ENCODE data around the gene VWA5B1. TPM values are rescaled to one million over a fixed set of nuclear protein-coding genes. Genes with fewer than 3 reads are reported as not detected.
"Not testable (repeated sequence)": the region's sequence is repeated elsewhere in the genome, so short reads cannot be mapped to it uniquely, and the experiment has no call there.

The VWA5B1 gene
- total RNA-seq, 1 donor from 2014 or later: not detected

DNA sequence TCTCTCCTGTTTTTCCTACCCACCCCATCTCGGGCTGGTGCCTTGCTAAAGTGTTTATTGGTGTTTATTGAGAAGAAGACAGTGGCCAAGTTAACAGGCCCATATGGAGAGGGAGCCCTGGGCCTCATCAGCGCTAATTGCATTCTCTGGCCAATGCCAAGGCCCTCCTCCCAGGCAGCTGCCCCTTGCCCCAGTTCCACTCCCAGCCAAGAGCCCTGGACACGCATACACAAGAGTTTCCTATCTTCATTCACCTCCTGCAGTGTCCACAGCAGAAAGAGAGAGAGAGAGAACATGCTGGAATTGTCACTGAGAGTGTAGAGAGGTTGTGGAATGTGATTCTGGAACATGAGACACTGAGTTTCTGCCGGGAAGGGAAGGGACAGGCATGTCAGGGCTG, 25.4 kb upstream of the VWA5B1 start:
- no peak for ATAC-seq (ENCODE audit: low read depth)
- CTCF ChIA-PET: no interaction called here
- no peak for DNase-seq
- Mint-ChIP-seq H3K27me3 (peaks cover 26% of the 10 kb centered on the region), H3K36me3 (ENCODE audit: low read depth) (no peaks in the 10 kb centered on the region), H3K27ac (no peak overlapping the region), H3K4me3 (no peak overlapping the region), H3K9me3 (no peaks in the 10 kb centered on the region), H3K4me1 (no peaks in the 10 kb centered on the region)
- TF ChIP-seq CTCF (IDR thresholded peaks at IDR 0.05): no peak
- intact Hi-C loops (cut with micrococcal nuclease): no loop called here
- POLR2A ChIA-PET: no interaction called here

- DNase-seq (no peak), ATAC-seq (ENCODE audit: low read depth) (no peak)
- peaks cover 29% of the 10 kb centered on the region for H3K27me3 Mint-ChIP-seq
- ChIA-PET POLR2A (no interaction called here), CTCF (no interaction called here)
- no peak for TF ChIP-seq CTCF (IDR thresholded peaks at IDR 0.05)
- H3K36me3 Mint-ChIP-seq (ENCODE audit: low read depth): no peaks in the 10 kb centered on the region
- no peak overlapping the region for H3K27ac Mint-ChIP-seq
- H3K9me3 Mint-ChIP-seq: peaks cover 2% of the 10 kb centered on the region
- no peaks in the 10 kb centered on the region for H3K4me1 Mint-ChIP-seq
- intact Hi-C loops (cut with micrococcal nuclease): no loop called here
- H3K4me3 Mint-ChIP-seq: no peak overlapping the region
These were observed 24.5 kb upstream of the VWA5B1 start for GRCh38 chr1:20266141-20266540.

DNA sequence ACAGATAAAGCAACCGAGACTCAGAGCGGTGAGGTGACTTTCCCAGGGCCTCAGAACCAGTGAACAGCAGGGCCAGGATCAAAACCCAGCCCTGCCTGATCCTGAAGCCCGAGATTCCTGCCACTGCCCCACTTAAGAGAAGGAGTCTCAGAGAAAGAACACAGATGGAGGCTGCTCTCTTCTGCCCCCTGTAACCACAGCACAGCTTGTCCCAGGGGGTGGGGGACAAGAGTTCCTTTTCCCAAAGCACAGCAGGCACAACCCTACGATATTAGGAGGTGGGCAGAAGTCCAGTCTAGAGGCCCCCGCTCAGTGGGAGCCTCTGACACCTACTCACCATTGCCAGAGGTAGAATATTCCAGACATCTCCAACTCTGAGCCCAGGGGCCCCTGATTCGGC, 24.0 kb upstream of the VWA5B1 start:
- CTCF ChIA-PET: no interaction called here
- Mint-ChIP-seq H3K27me3 (peaks cover 31% of the 10 kb centered on the region), H3K36me3 (ENCODE audit: low read depth) (no peaks in the 10 kb centered on the region), H3K27ac (no peak overlapping the region), H3K4me3 (no peak overlapping the region), H3K4me1 (no peaks in the 10 kb centered on the region), H3K9me3 (peaks cover 2% of the 10 kb centered on the region)
- POLR2A ChIA-PET: no interaction called here
- TF ChIP-seq CTCF (IDR thresholded peaks at IDR 0.05): no peak
- ATAC-seq (ENCODE audit: low read depth) (no peak), DNase-seq (no peak)
- intact Hi-C loops (cut with micrococcal nuclease): no loop called here

DNA sequence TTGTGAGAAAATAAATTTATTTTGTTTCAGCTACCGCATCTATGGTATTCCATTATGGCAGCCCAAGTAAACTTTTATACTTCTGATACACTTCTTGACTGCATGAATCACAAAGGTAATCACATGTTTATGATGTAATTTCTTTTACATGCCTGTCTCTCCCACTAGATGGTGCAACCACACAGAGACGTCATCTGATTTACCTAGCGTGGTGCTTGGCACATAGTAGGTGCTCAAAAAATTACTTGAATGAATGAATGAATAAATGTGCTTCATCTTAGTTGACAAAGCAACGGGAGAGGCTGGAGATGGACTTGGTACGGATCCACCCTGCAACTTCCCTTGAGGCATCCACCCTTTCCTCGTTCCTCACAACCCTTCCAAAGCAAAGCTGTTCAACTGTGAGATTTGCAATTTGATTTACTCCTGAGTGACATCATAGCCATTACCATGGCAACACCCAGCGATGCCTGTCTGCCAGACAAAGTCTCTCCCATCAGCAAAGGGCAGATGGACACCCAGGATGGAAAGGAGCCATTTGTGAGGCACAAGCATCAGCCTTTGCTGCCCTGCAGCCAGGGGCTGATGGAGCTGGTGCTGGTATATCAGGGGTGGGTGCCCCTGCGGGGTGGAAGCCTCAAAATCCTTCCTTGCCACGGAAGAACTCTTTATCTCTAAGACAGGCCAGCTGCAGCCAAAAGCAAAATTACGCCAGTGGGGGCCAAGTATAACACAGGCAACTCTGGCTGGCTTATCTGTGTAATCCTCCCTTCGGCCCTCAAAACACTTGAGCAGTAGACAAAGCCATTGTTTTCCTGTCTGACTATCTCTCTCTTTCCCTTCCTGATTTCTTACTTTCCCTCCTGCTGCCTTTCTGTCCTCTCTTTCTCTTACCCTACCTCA, 18.9 kb upstream of the VWA5B1 start:
- POLR2A ChIA-PET: interaction anchor here (0.5 kb wide), 1 partner anchor 82 kb away, joined by 9 read pairs; no protein-coding TSS in a partner anchor
- no peaks in the 10 kb centered on the region for H3K36me3 Mint-ChIP-seq (ENCODE audit: low read depth)
- no peak for DNase-seq
- no peak for TF ChIP-seq CTCF (IDR thresholded peaks at IDR 0.05)
- CTCF ChIA-PET: no interaction called here
- H3K4me1 Mint-ChIP-seq: no peaks in the 10 kb centered on the region
- H3K27ac Mint-ChIP-seq: no peak overlapping the region
- no peak for ATAC-seq (ENCODE audit: low read depth)
- intact Hi-C loops (cut with micrococcal nuclease): no loop called here
- peaks cover 2% of the 10 kb centered on the region for H3K9me3 Mint-ChIP-seq
- H3K4me3 Mint-ChIP-seq: no peak overlapping the region
- H3K27me3 Mint-ChIP-seq: peaks cover 29% of the 10 kb centered on the region

GRCh38 chr1:20273716-20274115, 17.0 kb upstream of the VWA5B1 start:
- H3K27me3 Mint-ChIP-seq: peaks cover 24% of the 10 kb centered on the region
- H3K4me1 Mint-ChIP-seq; H3K4me3 Mint-ChIP-seq; DNase-seq; H3K9me3 Mint-ChIP-seq; POLR2A ChIA-PET; CTCF ChIA-PET; H3K36me3 Mint-ChIP-seq (ENCODE audit: low read depth); ATAC-seq (ENCODE audit: low read depth); H3K27ac Mint-ChIP-seq; intact Hi-C loops (cut with micrococcal nuclease): not testable (repeated sequence)

Measured in activated B cell treated with CpG ODN at 0.5 μM for 24 hours (primary cell).